ENCODE results near the gene EXOC5.

The EXOC5 gene

DNA sequence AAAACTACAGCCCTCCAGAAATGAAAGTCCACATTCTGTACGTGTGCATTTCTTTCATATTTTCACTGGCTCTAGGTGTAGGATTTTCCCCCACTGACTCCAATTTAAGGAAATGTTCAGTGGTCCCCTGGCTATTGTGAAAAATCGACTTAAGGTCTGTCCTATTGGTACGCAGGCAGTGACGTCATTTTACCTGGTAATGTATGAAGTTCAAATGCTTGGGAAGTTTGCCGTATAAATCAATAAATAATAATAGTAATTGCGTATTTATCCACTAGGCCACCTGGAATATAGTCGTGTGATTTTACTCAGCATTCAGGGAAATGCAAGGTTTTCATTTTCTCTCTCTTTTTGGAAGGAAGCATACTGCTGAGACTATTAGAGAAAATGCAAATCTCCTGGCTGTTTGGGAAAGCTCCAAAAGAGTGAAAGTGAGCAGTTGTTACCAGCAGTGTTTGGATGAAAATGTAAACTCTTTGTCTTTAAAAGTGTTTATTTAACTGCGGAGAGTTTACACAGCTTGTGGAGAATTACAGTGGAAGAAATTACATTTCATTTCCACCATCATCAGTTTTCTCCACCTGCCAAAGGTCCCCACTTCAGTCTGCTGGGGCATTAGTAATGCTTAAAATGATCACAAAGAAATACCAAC lies 107.0 kb downstream of the EXOC5 start:
- TF ChIP-seq, protein P1, sequence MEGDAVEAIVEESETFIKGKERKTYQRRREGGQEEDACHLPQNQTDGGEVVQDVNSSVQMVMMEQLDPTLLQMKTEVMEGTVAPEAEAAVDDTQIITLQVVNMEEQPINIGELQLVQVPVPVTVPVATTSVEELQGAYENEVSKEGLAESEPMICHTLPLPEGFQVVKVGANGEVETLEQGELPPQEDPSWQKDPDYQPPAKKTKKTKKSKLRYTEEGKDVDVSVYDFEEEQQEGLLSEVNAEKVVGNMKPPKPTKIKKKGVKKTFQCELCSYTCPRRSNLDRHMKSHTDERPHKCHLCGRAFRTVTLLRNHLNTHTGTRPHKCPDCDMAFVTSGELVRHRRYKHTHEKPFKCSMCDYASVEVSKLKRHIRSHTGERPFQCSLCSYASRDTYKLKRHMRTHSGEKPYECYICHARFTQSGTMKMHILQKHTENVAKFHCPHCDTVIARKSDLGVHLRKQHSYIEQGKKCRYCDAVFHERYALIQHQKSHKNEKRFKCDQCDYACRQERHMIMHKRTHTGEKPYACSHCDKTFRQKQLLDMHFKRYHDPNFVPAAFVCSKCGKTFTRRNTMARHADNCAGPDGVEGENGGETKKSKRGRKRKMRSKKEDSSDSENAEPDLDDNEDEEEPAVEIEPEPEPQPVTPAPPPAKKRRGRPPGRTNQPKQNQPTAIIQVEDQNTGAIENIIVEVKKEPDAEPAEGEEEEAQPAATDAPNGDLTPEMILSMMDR (IDR thresholded peaks at IDR 0.05; ENCODE audit: low read depth, low read length), result no peak
- no peak for DNase-seq (ENCODE audit: extremely low read depth, low read depth)

DNA sequence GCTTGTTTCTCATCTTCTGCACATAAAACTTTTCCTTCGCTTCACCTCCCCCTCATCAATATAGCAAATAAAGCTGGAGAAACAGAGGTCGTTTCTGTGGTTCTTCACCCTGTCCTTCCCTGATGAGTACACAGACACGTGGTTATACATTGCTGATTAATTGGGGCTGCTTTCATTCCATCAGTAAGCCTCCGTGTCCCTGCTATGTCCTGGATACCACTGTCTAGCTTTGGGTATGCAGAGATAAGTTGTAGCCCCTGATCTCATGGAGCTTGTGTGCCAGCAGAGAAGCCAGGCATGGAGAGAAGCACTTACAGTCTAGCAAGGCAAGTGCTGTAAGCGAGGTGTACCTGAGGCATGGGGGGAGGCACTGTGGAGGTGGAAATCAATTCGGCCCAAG lies 108.4 kb downstream of the EXOC5 start:
- DNase-seq (ENCODE audit: extremely low read depth, low read depth), result no peak

DNA sequence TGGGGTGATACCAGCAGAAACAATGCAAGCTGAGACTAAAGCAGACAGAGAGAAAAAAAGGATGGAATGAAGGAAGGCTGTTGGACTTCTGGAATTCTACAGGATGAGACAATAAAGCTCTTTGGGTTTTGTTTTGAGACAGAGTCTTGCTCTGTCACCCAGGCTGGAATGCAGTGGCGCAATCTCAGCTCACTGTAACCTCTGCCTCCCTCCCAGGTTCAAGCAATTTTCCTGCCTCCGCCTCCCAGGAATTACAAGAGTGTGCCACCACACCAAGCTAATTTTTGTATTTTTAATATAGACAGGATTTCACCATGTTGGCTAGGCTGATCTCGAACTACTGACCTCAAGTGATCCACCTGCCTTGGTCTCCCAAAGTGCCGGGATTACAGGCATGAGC lies 115.4 kb downstream of the EXOC5 start:
- TF ChIP-seq, protein P1 (IDR thresholded peaks at IDR 0.05; ENCODE audit: low read depth, low read length), result no peak
- no peak for DNase-seq (ENCODE audit: extremely low read depth, low read depth)

More for the DNA sequence above, 108.4 kb downstream of the EXOC5 start:
- TF ChIP-seq, protein P1 (IDR thresholded peaks at IDR 0.05; ENCODE audit: low read depth, low read length), result no peak
